H1 (cell line): ENCODE results near the gene SGPP2. TPM values are rescaled to one million over a fixed set of nuclear protein-coding genes. Genes with fewer than 3 reads are reported as not detected.

Source experiments
- CTCF ChIA-PET: fragments of 300-600 bp; sonication (Branson Sonifier 250); formaldehyde crosslinking; loops from one replicate; lab custom pipeline; 2021; ENCODE audit not compliant: partially characterized antibody; lab: Charles Lee
- POLR2A ChIA-PET: fragments of 300-600 bp; sonication (Branson Sonifier 250); formaldehyde crosslinking; loops from one replicate; lab custom pipeline; 2021; ENCODE audit warnings: inconsistent platforms; ENCODE audit not compliant: partially characterized antibody; lab: Charles Lee
- DNase-seq, 2 experiments: peaks; one replicate each; pipeline versions ENCODE4 v3.0.0 to v3.0.0-alpha.2; 2010 to 2022; ENCODE audit warnings: low spot score in 2 of 2, low read depth in 1 of 2, mixed read lengths in 1 of 2
- FAIRE-seq: peaks from 2 replicates; lab custom pipeline; 2011; peaks lifted over from hg19 to GRCh38; lab: Jason Lieb, UNC
- H2AFZ ChIP-seq: 2 replicates; pipeline ENCODE4 v1.8.1; 2012; ENCODE audit warnings: low read length, inconsistent platforms
- H2AK5ac ChIP-seq: 2 replicates; pipeline ENCODE4 v1.6.1; 2013; ENCODE audit warnings: low read depth, low read length
- H2BK120ac ChIP-seq: replicated peaks from 2 replicates; pipeline ENCODE3; 2013; ENCODE audit warnings: low read depth, low read length, inconsistent platforms
- H2BK12ac ChIP-seq: 2 replicates; pipeline ENCODE4 v1.6.1; 2013; ENCODE audit warnings: low read depth, low read length
- H2BK15ac ChIP-seq: 2 replicates; pipeline ENCODE4 v1.6.1; 2013; ENCODE audit warnings: low read length
- H2BK20ac ChIP-seq: 2 replicates; pipeline ENCODE4 v1.6.1; 2013; ENCODE audit warnings: low read length
- H2BK5ac ChIP-seq: 2 replicates; pipeline ENCODE4 v1.6.1; 2013; ENCODE audit warnings: low read depth, low read length
- H3K14ac ChIP-seq: 2 replicates; pipeline ENCODE4 v1.6.1; 2013; ENCODE audit warnings: inconsistent platforms; ENCODE audit not compliant: insufficient read length
- H3K18ac ChIP-seq: 2 replicates; pipeline ENCODE4 v1.6.1; 2013; ENCODE audit warnings: low read length; ENCODE audit errors: extremely low read depth
- H3K23ac ChIP-seq: 2 replicates; pipeline ENCODE4 v1.6.1; 2013; ENCODE audit warnings: inconsistent platforms; ENCODE audit not compliant: insufficient read length
- H3K23me2 ChIP-seq: 2 replicates; pipeline ENCODE4 v1.6.1; 2013; ENCODE audit warnings: low read depth, low read length
- H3K27ac ChIP-seq: 2 replicates; pipeline ENCODE4 v1.6.1; 2011; ENCODE audit warnings: low read depth, low read length, inconsistent platforms
- H3K27me3 ChIP-seq, 4 experiments: replicated peaks in 1 of 4; 1 replicate in 1 of 4; 2 replicates in 3 of 4; pipeline versions ENCODE4 v1.6.1 to v1.8.1; 2011 to 2013; ENCODE audit warnings: low read length in 3 of 4, mild to moderate bottlenecking in 3 of 4, inconsistent platforms in 2 of 4, mixed read lengths in 2 of 4, moderate library complexity in 1 of 4; ENCODE audit not compliant: control insufficient read depth in 3 of 4, insufficient read depth in 3 of 4; ENCODE audit errors: extremely low read depth in 1 of 4
- H3K36me3 ChIP-seq, 4 experiments: 2 replicates each; pipeline versions ENCODE4 v1.6.1 to v1.8.1; 2011 to 2013; ENCODE audit warnings: mild to moderate bottlenecking in 4 of 4, low read length in 3 of 4, moderate library complexity in 2 of 4, control low read depth in 1 of 4, inconsistent platforms in 1 of 4; ENCODE audit not compliant: insufficient read depth in 4 of 4, control insufficient read depth in 2 of 4
- H3K4ac ChIP-seq: replicated peaks from 2 replicates; pipeline ENCODE3; 2013; ENCODE audit warnings: low read length, low read depth, mixed read lengths, inconsistent platforms; ENCODE audit not compliant: insufficient read length
- H3K4me1 ChIP-seq, 4 experiments: replicated peaks in 1 of 4; 1 replicate in 1 of 4; 2 replicates in 3 of 4; pipeline versions ENCODE4 v1.6.1 to v1.8.1; 2011 to 2013; ENCODE audit warnings: low read length in 3 of 4, inconsistent platforms in 2 of 4, mixed read lengths in 1 of 4; ENCODE audit not compliant: insufficient read depth in 4 of 4, control insufficient read depth in 3 of 4
- H3K4me2 ChIP-seq, 2 experiments: 2 replicates each; pipeline versions ENCODE4 v1.6.1 to v1.8.1; 2011 to 2013; ENCODE audit warnings: low read depth in 2 of 2, low read length in 2 of 2, control low read depth in 1 of 2, inconsistent platforms in 1 of 2, mild to moderate bottlenecking in 1 of 2; ENCODE audit not compliant: insufficient read depth in 1 of 2
- H3K4me3 ChIP-seq, 4 experiments: fragments of 200-600, 300-600 bp in 1 of 4; sonication (generic), shearing (Covaris generic), sonication (Bioruptor Twin) in 1 of 4; 2 replicates each; pipeline versions ENCODE4 v1.5.1 to v1.8.1; 2011 to 2016; ENCODE audit warnings: low read length in 4 of 4, low read depth in 3 of 4, control low read depth in 2 of 4, inconsistent platforms in 2 of 4, mild to moderate bottlenecking in 2 of 4, mixed read lengths in 1 of 4, moderate library complexity in 1 of 4; ENCODE audit not compliant: insufficient read depth in 2 of 4; ENCODE audit errors: extremely low read depth in 1 of 4
- H3K56ac ChIP-seq: replicated peaks from 2 replicates; pipeline ENCODE3; 2013; ENCODE audit warnings: low read depth, mild to moderate bottlenecking, mixed read lengths, low read length, inconsistent platforms; ENCODE audit not compliant: insufficient read length
- H3K79me1 ChIP-seq: 2 replicates; pipeline ENCODE4 v1.6.1; 2013; ENCODE audit warnings: low read depth, low read length, control low read depth
- H3K79me2 ChIP-seq, 2 experiments: 2 replicates each; pipeline versions ENCODE4 v1.6.1 to v1.8.1; 2012 to 2013; ENCODE audit warnings: low read length in 2 of 2, mild to moderate bottlenecking in 2 of 2, inconsistent platforms in 1 of 2; ENCODE audit not compliant: insufficient read depth in 2 of 2, control insufficient read depth in 1 of 2
- H3K9ac ChIP-seq, 4 experiments: replicated peaks in 1 of 4; 1 replicate in 1 of 4; 2 replicates in 3 of 4; pipeline versions ENCODE4 v1.6.1 to v1.8.1; 2011 to 2013; ENCODE audit warnings: low read depth in 3 of 4, low read length in 3 of 4, control low read depth in 2 of 4, mild to moderate bottlenecking in 2 of 4, moderate library complexity in 2 of 4, inconsistent platforms in 1 of 4; ENCODE audit errors: extremely low read depth in 1 of 4
- H3K9me3 ChIP-seq, 2 experiments: 2 replicates each; pipeline versions ENCODE4 v1.6.1 to v1.8.1; 2012 to 2013; ENCODE audit warnings: mild to moderate bottlenecking in 2 of 2, moderate library complexity in 2 of 2, control low read depth in 1 of 2, inconsistent platforms in 1 of 2, low read depth in 1 of 2, low read length in 1 of 2, mixed read lengths in 1 of 2; ENCODE audit not compliant: insufficient read depth in 2 of 2
- H4K20me1 ChIP-seq, 2 experiments: replicated peaks in 1 of 2; 2 replicates each; pipeline versions ENCODE3 to v1.8.1; 2011 to 2013; ENCODE audit warnings: inconsistent platforms in 2 of 2, low read length in 2 of 2, mild to moderate bottlenecking in 1 of 2; ENCODE audit not compliant: insufficient read depth in 2 of 2, control insufficient read depth in 1 of 2
- H4K5ac ChIP-seq: 2 replicates; pipeline ENCODE4 v1.6.1; 2013; ENCODE audit warnings: low read length, low read depth, mixed read lengths, inconsistent platforms; ENCODE audit not compliant: insufficient read length
- H4K8ac ChIP-seq: 2 replicates; pipeline ENCODE4 v1.8.0; 2013; ENCODE audit warnings: mild to moderate bottlenecking, moderate library complexity, low read length, inconsistent platforms; ENCODE audit not compliant: insufficient read depth; ENCODE audit errors: extremely low read depth
- H4K91ac ChIP-seq: replicated peaks from 2 replicates; pipeline ENCODE3; 2013; ENCODE audit warnings: low read length, mixed read lengths, inconsistent platforms; ENCODE audit not compliant: insufficient read length
- ASH2L ChIP-seq: fragments of 200-600, 300-600 bp; sonication (generic); IDR thresholded peaks from one replicate; pipeline ENCODE4 v1.7.1; 2017; ENCODE audit warnings: low read length
- CREB1 ChIP-seq: IDR thresholded peaks from 2 replicates; pipeline ENCODE4 v1.6.1; 2012; ENCODE audit warnings: inconsistent platforms
- MAFK ChIP-seq: IDR thresholded peaks from 2 replicates; pipeline ENCODE4 v1.6.1; 2012; ENCODE audit warnings: low read depth, mild to moderate bottlenecking, improper control_type of control experiment, low read length
- NANOG ChIP-seq: IDR thresholded peaks from 2 replicates; pipeline ENCODE4 v1.6.1; 2011; ENCODE audit warnings: low read length, low read depth, mild to moderate bottlenecking, inconsistent platforms; ENCODE audit not compliant: insufficient read depth, poor library complexity, severe bottlenecking
- PHF8 ChIP-seq: fragments of 200-600 bp; sonication (generic); conservative IDR thresholded peaks from 2 replicates; pipeline ENCODE4 v1.7.1; 2012; ENCODE audit warnings: low read depth, mild to moderate bottlenecking, inconsistent platforms, low read length, moderate library complexity
- RNF2 ChIP-seq: fragments of 200-900, 300-1000 bp; sonication (generic); IDR thresholded peaks from 2 replicates; pipeline ENCODE4 v1.7.1; 2016; ENCODE audit warnings: borderline replicate concordance, low read depth, mild to moderate bottlenecking, antibody characterized with exemption, low read length; ENCODE audit not compliant: poor library complexity, severe bottlenecking; ENCODE audit errors: missing control alignments
- SAP30 ChIP-seq: fragments of 300-600 bp; sonication (generic); IDR thresholded peaks from 2 replicates; pipeline ENCODE4 v1.7.1; 2012; ENCODE audit warnings: low read length, moderate library complexity, mild to moderate bottlenecking, inconsistent platforms; ENCODE audit not compliant: insufficient read depth, insufficient replicate concordance
- SIRT6 ChIP-seq: IDR thresholded peaks from one replicate; pipeline ENCODE4 v1.7.1; 2012; ENCODE audit warnings: low read length, inconsistent platforms
- SIX5 ChIP-seq: IDR thresholded peaks from 2 replicates; pipeline ENCODE4 v1.6.1; 2011; ENCODE audit warnings: mild to moderate bottlenecking, low read depth, low read length
- TAF1 ChIP-seq: IDR thresholded peaks from 2 replicates; pipeline ENCODE4 v1.6.1; 2011; ENCODE audit warnings: mild to moderate bottlenecking, low read depth, low read length
- WGBS, 2 experiments: shearing (Covaris generic) in 1 of 2; methylation state at CpG; one replicate each; pipeline versions ENCODE4 v1.1.6 to v1.1.7; 2013 to 2015; ENCODE audit warnings: low lambda C conversion rate in 2 of 2, mixed read lengths in 2 of 2, inconsistent platforms in 1 of 2, low coverage in 1 of 2, missing lambda C conversion rate in 1 of 2; ENCODE audit not compliant: insufficient replicate concordance in 2 of 2, insufficient coverage in 1 of 2, insufficient read length in 1 of 2; ENCODE audit errors: extremely low coverage in 1 of 2, missing lambda C conversion rate in 1 of 2; 5-methylcytosine and 5-hydroxymethylcytosine counted together
- polyA plus RNA-seq, 7 experiments: library from polyadenylated mRNA; depleted of rRNA in 3 of 7; stranded (reverse) in 5 of 7; unstranded in 2 of 7; fragments of >200 nt in 5 of 7; fragments of 200-250 nt in 2 of 7; gene quantifications; 1 replicate in 5 of 7; 2 replicates in 1 of 7; 4 replicates in 1 of 7; pipeline versions ENCODE4 v1.2.1 to v1.2.3, GENCODE V29; 2011 to 2013; ENCODE audit warnings: missing spikeins in 2 of 7, mixed read lengths in 2 of 7
- total RNA-seq: library from RNA; stranded (reverse); fragmentation: NEBNext Ultra II Directional; extraction: Animal tissue kit (Norgen Biotek cat#: 25700); gene quantifications from 2 replicates; pipeline ENCODE4 v1.2.1, GENCODE V29; 2021
- TF ChIP-seq, protein P1 (sequence below): IDR thresholded peaks from 2 replicates; pipeline ENCODE4 v1.6.1; 2011; ENCODE audit warnings: low read length, improper control_type of control experiment
- TF ChIP-seq, protein P2 (sequence below): IDR thresholded peaks from 2 replicates; pipeline ENCODE4 v1.6.1; 2012; ENCODE audit warnings: inconsistent platforms

SGPP2 gene
- total and polyA plus RNA-seq, 2 of the 8 experiments (the other 6 are each of a cell fraction or from before 2014, with no cell fraction given): 0.29 TPM; not detected in 1

DNA sequence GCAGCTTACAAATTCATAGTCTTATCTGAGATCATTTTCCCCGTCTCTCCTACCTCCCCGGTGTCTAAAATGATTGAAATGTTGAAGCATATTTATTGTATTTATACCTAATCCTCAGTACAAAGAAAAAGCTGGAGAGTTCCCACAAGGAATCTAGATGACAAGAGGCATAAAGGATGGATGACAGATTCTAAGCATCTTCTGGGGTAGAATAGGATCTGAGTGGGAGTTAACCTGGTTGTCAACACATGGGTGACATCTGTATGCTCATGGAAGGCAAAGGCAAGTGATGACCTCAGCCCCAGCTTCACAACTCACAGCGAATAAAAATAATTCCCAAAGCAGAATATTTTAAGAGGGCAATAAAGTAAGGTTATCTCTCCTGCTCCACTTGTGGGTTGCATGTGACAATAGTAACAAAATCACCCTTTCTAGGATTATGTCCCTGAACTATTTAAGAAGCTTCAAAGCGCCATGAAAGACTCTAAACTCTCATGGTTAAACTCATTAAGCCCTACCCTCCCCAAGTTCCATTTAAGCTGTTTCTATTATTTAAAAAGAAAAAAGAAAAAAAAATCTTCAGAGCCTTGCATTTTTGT is 32.2 kb downstream of the SGPP2 start:
- no peaks in the 10 kb centered on the region for H3K36me3 ChIP-seq
- H3K27ac ChIP-seq: no peak overlapping the region
- peaks cover 0 to 2% (median 0%) of the 10 kb centered on the region in 4 experiments; a peak in 2 of 7 replicates for H3K4me1 ChIP-seq
- H3K4ac ChIP-seq: no peak overlapping the region
- no peak overlapping the region for H3K4me3 ChIP-seq
- peaks cover 0 to 1% of the 10 kb centered on the region in 2 experiments; a peak in 1 of 4 replicates for H3K9me3 ChIP-seq
- no peak overlapping the region for H4K91ac ChIP-seq
- H3K9ac ChIP-seq: no peak overlapping the region
- DNase-seq: no peak
- H3K79me1 ChIP-seq: no peaks in the 10 kb centered on the region
- no peak overlapping the region for H2AK5ac ChIP-seq
- POLR2A ChIA-PET: no interaction called here
- WGBS, 2 experiments: 87% methylated on average over 4 of the region's 4 CpGs; no CpG with 5 or more reads in 1 of the 2 experiments
- no peak overlapping the region for H4K5ac ChIP-seq
- no peak overlapping the region for H2BK20ac ChIP-seq
- H4K8ac ChIP-seq: no peak overlapping the region
- H3K56ac ChIP-seq: no peak overlapping the region
- CTCF ChIA-PET: interaction anchor here (0.7 to 1.8 kb wide), 2 partner anchors 137 to 386 kb away, joined by 3 to 6 read pairs; a partner anchor contains a TSS
- no peak overlapping the region for H2BK12ac ChIP-seq
- H3K23me2 ChIP-seq: no peaks in the 10 kb centered on the region
- H3K27me3 ChIP-seq: no peaks in the 10 kb centered on the region
- H3K18ac ChIP-seq: no peak overlapping the region
- H3K79me2 ChIP-seq: no peaks in the 10 kb centered on the region
- H3K23ac ChIP-seq: no peak overlapping the region
- no peaks in the 10 kb centered on the region for H4K20me1 ChIP-seq
- no peak overlapping the region for H3K4me2 ChIP-seq
- H3K14ac ChIP-seq: no peak overlapping the region
- no peak overlapping the region for H2AFZ ChIP-seq
- FAIRE-seq: no peak
- no peak overlapping the region for H2BK5ac ChIP-seq
- H2BK15ac ChIP-seq: no peak overlapping the region
- H2BK120ac ChIP-seq: no peak overlapping the region
- TF ChIP-seq, protein P1, sequence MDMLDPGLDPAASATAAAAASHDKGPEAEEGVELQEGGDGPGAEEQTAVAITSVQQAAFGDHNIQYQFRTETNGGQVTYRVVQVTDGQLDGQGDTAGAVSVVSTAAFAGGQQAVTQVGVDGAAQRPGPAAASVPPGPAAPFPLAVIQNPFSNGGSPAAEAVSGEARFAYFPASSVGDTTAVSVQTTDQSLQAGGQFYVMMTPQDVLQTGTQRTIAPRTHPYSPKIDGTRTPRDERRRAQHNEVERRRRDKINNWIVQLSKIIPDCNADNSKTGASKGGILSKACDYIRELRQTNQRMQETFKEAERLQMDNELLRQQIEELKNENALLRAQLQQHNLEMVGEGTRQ: no peak
- TF ChIP-seq SIRT6 (no peak), SAP30 (no peak), RNF2 (no peak), ASH2L (no peak), MAFK (no peak), NANOG (no peak), PHF8 (no peak), CREB1 (no peak), TAF1 (no peak), SIX5 (no peak)
- TF ChIP-seq, protein P2, sequence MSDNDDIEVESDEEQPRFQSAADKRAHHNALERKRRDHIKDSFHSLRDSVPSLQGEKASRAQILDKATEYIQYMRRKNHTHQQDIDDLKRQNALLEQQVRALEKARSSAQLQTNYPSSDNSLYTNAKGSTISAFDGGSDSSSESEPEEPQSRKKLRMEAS: no peak
